ENCODE measurements around the gene TRPM2. TPM values are rescaled to one million over a fixed set of nuclear protein-coding genes. Genes with fewer than 3 reads are reported as not detected.

Gene TRPM2
- total and polyA plus RNA-seq, 2 donors (not counting 3 experiments of a cell fraction or from before 2014, with no cell fraction given), result not detected

- Histone ChIP-seq H3K4me1 (ENCODE audit: control insufficient read depth, extremely low read depth, insufficient read depth, low read length) (peaks cover 14% of the 10 kb centered on the region), H3K27ac (ENCODE audit: insufficient read depth, low read depth, low read length) (no peak overlapping the region), H3K4me3 (replicated peaks in 1 of 3; ENCODE audit: insufficient read depth in 1 of 3, low read depth in 1 of 3, low read length in 3 of 3) (no peak overlapping the region), H2AFZ (ENCODE audit: low read depth, low read length) (no peak overlapping the region), H3K79me2 (ENCODE audit: control insufficient read depth, insufficient read depth, low read length) (no peaks in the 10 kb centered on the region), H3K9me3 (replicated peaks; ENCODE audit: control insufficient read depth, insufficient read depth, low read length) (no peaks in the 10 kb centered on the region), H3K27me3 (ENCODE audit: control insufficient read depth in 2 of 2, insufficient read depth in 2 of 2, low read length in 2 of 2) (no peaks in the 10 kb centered on the region), H3K4me2 (ENCODE audit: insufficient read depth, low read length) (no peak overlapping the region), H3K9me1 (replicated peaks; ENCODE audit: control insufficient read depth, extremely low read depth, insufficient read depth, low read length) (no peaks in the 10 kb centered on the region), H3K36me3 (ENCODE audit: control insufficient read depth in 2 of 2, extremely low read depth in 1 of 2, insufficient read depth in 2 of 2, low read length in 2 of 2) (no peaks in the 10 kb centered on the region), H3K9ac (replicated peaks; ENCODE audit: extremely low read depth, insufficient read depth, low read length) (no peak overlapping the region), H4K20me1 (replicated peaks; ENCODE audit: control insufficient read depth, extremely low read depth, insufficient read depth, low read length) (no peaks in the 10 kb centered on the region)
- TF ChIP-seq MAX (IDR thresholded peaks at IDR 0.05; ENCODE audit: insufficient read depth, insufficient read length), result no peak
- TF ChIP-seq CTCF (IDR thresholded peaks at IDR 0.05; ENCODE audit: extremely low read depth in 1 of 2, insufficient read depth in 1 of 2, low read depth in 1 of 2, low read length in 2 of 2), result no peak
- TF ChIP-seq EZH2 (IDR thresholded peaks at IDR 0.05; ENCODE audit: borderline replicate concordance, low read depth, low read length, severe bottlenecking), result no peak
- no peak for TF ChIP-seq FOS (IDR thresholded peaks at IDR 0.05; ENCODE audit: borderline replicate concordance, insufficient read depth, low read length)
- no peak for TF ChIP-seq POLR2AphosphoS5 (IDR thresholded peaks at IDR 0.05; ENCODE audit: insufficient read depth, low read depth, low read length)
- TF ChIP-seq MYC (IDR thresholded peaks at IDR 0.05; ENCODE audit: low read depth, low read length), result no peak
- no peak for TF ChIP-seq POLR2A (IDR thresholded peaks at IDR 0.05; ENCODE audit: low read depth, low read length)
- TF ChIP-seq GATA2 (IDR thresholded peaks at IDR 0.05; ENCODE audit: insufficient read depth, insufficient read length, low read depth, low read length), result no peak
- TF ChIP-seq JUN (IDR thresholded peaks at IDR 0.05; ENCODE audit: borderline replicate concordance, insufficient read depth, insufficient read length, low read depth), result no peak
- dilution Hi-C loops (cut with MboI; ENCODE audit: extremely low pct_ligation_motif_present, low sequenced_read_pairs), result no loop called here
- intact Hi-C loops (cut with micrococcal nuclease), result no loop called here
- POLR2A ChIA-PET, result no interaction called here
- no peak for FAIRE-seq
- no peak for DNase-seq (ENCODE audit: low read depth, low spot score)
- no TSS peak for BruUV-seq (replicated peaks)
- CTCF ChIA-PET, result no interaction called here
Observed at GRCh38 chr21:44335266-44336059, 18.0 kb upstream of the TRPM2 start.

Measured in endothelial cell of umbilical vein (primary cell).